ENCODE data around the gene TMEM82. TPM values are rescaled to one million over a fixed set of nuclear protein-coding genes. Genes with fewer than 3 reads are reported as not detected.
"Not testable (repeated sequence)": the region's sequence is repeated elsewhere in the genome, so short reads cannot be mapped to it uniquely, and the experiment has no call there.

Gene TMEM82
- not detected for total RNA-seq

GRCh38 chr1:15742339-15742801 is at the start of gene TMEM82:
TMEM82 (plus strand) TSS chr1:15742499; CDS start chr1:15742560, 61 bp downstream.
- H3K4me3 Mint-ChIP-seq, result no peak within 1 kb of the TSS
- no peak for ATAC-seq
- H3K36me3 Mint-ChIP-seq, result no peaks in the 10 kb centered on the region
- no peak for DNase-seq (ENCODE audit: low spot score)
- H3K27me3 Mint-ChIP-seq, result no peaks in the 10 kb centered on the region
- H3K4me1 Mint-ChIP-seq (ENCODE audit: low read depth in 2 of 2), result peaks cover 0 to 5% of the 10 kb centered on the region in 2 donors
- H3K9me3 Mint-ChIP-seq, result no peaks in the 10 kb centered on the region
- H3K27ac Mint-ChIP-seq, result no peak within 1 kb of the TSS

GRCh38 chr1:15693371-15693770 is 48.9 kb upstream of the TMEM82 start:
- DNase-seq (ENCODE audit: low spot score) (no peak), ATAC-seq (no peak)
- Mint-ChIP-seq H3K4me1 (ENCODE audit: low read depth in 2 of 2) (peaks cover 12 to 25% of the 10 kb centered on the region in 2 donors), H3K36me3 (no peaks in the 10 kb centered on the region), H3K9me3 (no peaks in the 10 kb centered on the region), H3K27me3 (no peaks in the 10 kb centered on the region), H3K4me3 (no peak overlapping the region), H3K27ac (no peak overlapping the region)

DNA sequence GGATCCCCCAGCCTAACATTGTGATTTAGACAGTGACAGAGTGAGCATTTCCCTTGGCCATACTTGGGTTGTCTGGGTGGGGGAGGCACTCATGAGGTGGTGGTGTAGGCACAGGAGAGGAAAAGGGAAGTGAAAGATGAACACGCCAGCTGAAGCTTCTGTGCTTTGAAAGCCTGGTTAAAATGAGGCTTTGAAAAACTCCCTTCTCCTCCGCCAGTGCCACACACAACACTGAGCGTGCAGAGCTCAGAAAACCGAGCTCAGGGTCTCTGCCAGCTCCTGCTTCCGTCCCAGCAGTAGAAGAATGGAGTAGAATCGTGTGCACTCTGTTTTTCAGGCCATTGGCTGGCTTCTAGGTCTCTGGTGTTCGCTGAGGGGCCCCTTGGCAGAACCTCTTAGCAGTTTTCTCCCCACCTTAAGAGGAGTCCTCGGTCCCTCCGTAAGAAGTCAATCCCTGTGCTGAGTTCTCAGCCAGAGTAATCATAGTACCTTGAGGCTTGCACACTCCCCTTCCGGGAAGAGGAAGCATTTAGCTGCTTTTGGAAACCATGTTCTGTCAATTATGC is 45.3 kb upstream of the TMEM82 start:
- ATAC-seq (peak; percentile 64 to 74), DNase-seq (ENCODE audit: low spot score) (no peak)
- Mint-ChIP-seq H3K27ac (peak overlapping the region; percentile 79 to 94), H3K9me3 (no peaks in the 10 kb centered on the region), H3K4me1 (ENCODE audit: low read depth in 2 of 2) (peaks cover 12 to 29% of the 10 kb centered on the region in 2 donors), H3K36me3 (no peaks in the 10 kb centered on the region), H3K4me3 (peak overlapping the region; percentile 70), H3K27me3 (no peaks in the 10 kb centered on the region)

DNA sequence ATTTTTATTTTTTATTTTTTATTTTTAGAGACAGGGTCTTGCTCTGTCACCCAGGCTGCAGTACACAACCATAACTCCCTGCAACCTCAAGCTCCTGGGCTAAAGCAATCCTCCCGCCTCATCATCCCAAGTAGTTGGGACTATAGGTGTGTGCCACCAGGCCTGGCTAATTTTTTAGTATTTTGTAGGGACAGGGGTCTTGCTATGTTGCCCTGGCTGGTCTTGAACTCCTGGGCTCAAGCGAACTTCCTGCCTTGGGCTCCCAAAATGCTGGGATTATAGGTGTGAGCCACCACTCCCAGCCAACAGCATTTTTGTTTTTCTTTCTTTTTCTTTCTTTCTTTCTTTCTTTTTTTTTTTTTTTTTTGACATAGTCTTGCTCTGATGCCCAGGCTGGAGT is 44.1 kb upstream of the TMEM82 start:
- no peak for DNase-seq (ENCODE audit: low spot score)
- Mint-ChIP-seq H3K27me3 (no peaks in the 10 kb centered on the region), H3K36me3 (no peaks in the 10 kb centered on the region), H3K4me3 (no peak overlapping the region), H3K27ac (no peak overlapping the region), H3K4me1 (ENCODE audit: low read depth in 2 of 2) (peaks cover 12 to 26% of the 10 kb centered on the region in 2 donors), H3K9me3 (no peaks in the 10 kb centered on the region)
- no peak for ATAC-seq

GRCh38 chr1:15699321-15699720 is 43.0 kb upstream of the TMEM82 start:
- not testable (repeated sequence) for ATAC-seq; H3K4me3 Mint-ChIP-seq; H3K36me3 Mint-ChIP-seq; H3K27ac Mint-ChIP-seq; H3K27me3 Mint-ChIP-seq; DNase-seq (ENCODE audit: low spot score); H3K9me3 Mint-ChIP-seq
- H3K4me1 Mint-ChIP-seq (ENCODE audit: low read depth in 2 of 2), result peaks cover 12 to 33% of the 10 kb centered on the region in 2 donors

- Mint-ChIP-seq H3K27me3 (no peaks in the 10 kb centered on the region), H3K4me3 (no peak overlapping the region), H3K36me3 (no peaks in the 10 kb centered on the region), H3K27ac (no peak overlapping the region), H3K9me3 (no peaks in the 10 kb centered on the region), H3K4me1 (ENCODE audit: low read depth in 2 of 2) (peaks cover 12 to 32% of the 10 kb centered on the region in 2 donors)
- ATAC-seq (no peak), DNase-seq (ENCODE audit: low spot score) (no peak)
Observed at GRCh38 chr1:15700508-15700907, 41.8 kb upstream of the TMEM82 start.

- Mint-ChIP-seq H3K4me3 (no peak overlapping the region), H3K4me1 (ENCODE audit: low read depth in 2 of 2) (peaks cover 11 to 32% of the 10 kb centered on the region in 2 donors), H3K27ac (no peak overlapping the region), H3K9me3 (no peaks in the 10 kb centered on the region), H3K27me3 (no peaks in the 10 kb centered on the region), H3K36me3 (no peaks in the 10 kb centered on the region)
- DNase-seq (ENCODE audit: low spot score), result no peak
- ATAC-seq, result no peak
Observed at GRCh38 chr1:15701784-15702183, 40.5 kb upstream of the TMEM82 start.

- Mint-ChIP-seq H3K36me3 (no peaks in the 10 kb centered on the region), H3K4me3 (no peak overlapping the region), H3K4me1 (ENCODE audit: low read depth in 2 of 2) (peaks cover 4 to 24% of the 10 kb centered on the region in 2 donors), H3K27me3 (no peaks in the 10 kb centered on the region), H3K9me3 (no peaks in the 10 kb centered on the region), H3K27ac (no peak overlapping the region)
- DNase-seq (ENCODE audit: low spot score), result no peak
- ATAC-seq, result no peak
Observed at GRCh38 chr1:15702722-15703550, 39.4 kb upstream of the TMEM82 start.

- DNase-seq (ENCODE audit: low spot score), result no peak
- H3K9me3 Mint-ChIP-seq, result no peaks in the 10 kb centered on the region
- no peaks in the 10 kb centered on the region for H3K36me3 Mint-ChIP-seq
- no peaks in the 10 kb centered on the region for H3K27me3 Mint-ChIP-seq
- H3K4me3 Mint-ChIP-seq, result no peak overlapping the region
- ATAC-seq, result no peak
- peaks cover 4 to 24% of the 10 kb centered on the region in 2 donors for H3K4me1 Mint-ChIP-seq (ENCODE audit: low read depth in 2 of 2)
- no peak overlapping the region for H3K27ac Mint-ChIP-seq
Observed at GRCh38 chr1:15703562-15703961, 38.7 kb upstream of the TMEM82 start.

- H3K27ac Mint-ChIP-seq, result no peak overlapping the region
- H3K36me3 Mint-ChIP-seq, result no peaks in the 10 kb centered on the region
- H3K4me3 Mint-ChIP-seq, result no peak overlapping the region
- DNase-seq (ENCODE audit: low spot score) (no peak), ATAC-seq (no peak)
- H3K9me3 Mint-ChIP-seq, result no peaks in the 10 kb centered on the region
- H3K27me3 Mint-ChIP-seq, result no peaks in the 10 kb centered on the region
- peaks cover 4 to 27% of the 10 kb centered on the region in 2 donors for H3K4me1 Mint-ChIP-seq (ENCODE audit: low read depth in 2 of 2)
Observed at GRCh38 chr1:15704526-15705183, 37.6 kb upstream of the TMEM82 start.

DNA sequence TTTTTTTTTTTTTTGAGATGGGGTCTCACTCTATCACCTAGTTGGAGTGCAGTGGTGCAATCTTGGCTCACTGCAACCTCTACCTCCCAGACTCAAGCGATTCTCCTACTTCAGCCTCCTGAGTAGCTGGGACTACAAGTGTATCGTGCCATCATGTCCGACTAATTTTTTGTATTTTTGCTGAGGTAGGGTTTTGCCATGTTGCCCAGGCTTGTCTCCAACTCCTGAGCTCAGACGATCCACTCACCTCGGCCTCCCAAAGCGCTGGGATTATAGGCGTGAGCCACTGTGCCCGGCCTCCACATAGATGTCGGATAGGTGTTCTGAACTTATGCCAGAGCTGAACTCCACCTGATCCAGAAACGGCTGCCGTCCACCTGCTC is 37.1 kb upstream of the TMEM82 start:
- Mint-ChIP-seq H3K36me3 (no peaks in the 10 kb centered on the region), H3K27me3 (no peaks in the 10 kb centered on the region), H3K4me1 (ENCODE audit: low read depth in 2 of 2) (peaks cover 4 to 27% of the 10 kb centered on the region in 2 donors), H3K4me3 (no peak overlapping the region), H3K27ac (no peak overlapping the region), H3K9me3 (no peaks in the 10 kb centered on the region)
- ATAC-seq (no peak), DNase-seq (ENCODE audit: low spot score) (no peak)

DNA sequence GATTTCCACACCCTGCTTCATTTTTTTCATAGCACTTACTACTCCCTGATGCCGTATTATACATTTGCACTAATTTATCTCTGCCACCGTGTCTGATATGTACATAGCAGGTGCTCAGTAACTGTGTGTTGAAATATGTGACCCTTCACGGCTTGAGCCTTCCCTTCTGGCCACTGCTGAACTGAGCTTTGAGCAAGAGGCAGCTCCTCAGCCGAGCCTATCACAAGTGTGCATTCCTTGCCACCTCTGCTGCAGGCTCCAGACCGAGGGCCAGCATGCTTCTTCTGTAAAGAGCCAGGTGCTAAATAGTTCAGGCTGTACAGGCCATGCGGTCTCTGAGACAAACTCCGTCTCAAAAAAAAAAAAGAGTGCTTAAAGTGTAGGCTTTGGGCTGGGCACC is 35.5 kb upstream of the TMEM82 start:
- no peaks in the 10 kb centered on the region for H3K36me3 Mint-ChIP-seq
- peaks cover 9 to 27% of the 10 kb centered on the region in 2 donors for H3K4me1 Mint-ChIP-seq (ENCODE audit: low read depth in 2 of 2)
- ATAC-seq, result no peak
- no peaks in the 10 kb centered on the region for H3K9me3 Mint-ChIP-seq
- no peak for DNase-seq (ENCODE audit: low spot score)
- H3K27ac Mint-ChIP-seq, result no peak overlapping the region
- no peak overlapping the region for H3K4me3 Mint-ChIP-seq
- no peaks in the 10 kb centered on the region for H3K27me3 Mint-ChIP-seq

DNA sequence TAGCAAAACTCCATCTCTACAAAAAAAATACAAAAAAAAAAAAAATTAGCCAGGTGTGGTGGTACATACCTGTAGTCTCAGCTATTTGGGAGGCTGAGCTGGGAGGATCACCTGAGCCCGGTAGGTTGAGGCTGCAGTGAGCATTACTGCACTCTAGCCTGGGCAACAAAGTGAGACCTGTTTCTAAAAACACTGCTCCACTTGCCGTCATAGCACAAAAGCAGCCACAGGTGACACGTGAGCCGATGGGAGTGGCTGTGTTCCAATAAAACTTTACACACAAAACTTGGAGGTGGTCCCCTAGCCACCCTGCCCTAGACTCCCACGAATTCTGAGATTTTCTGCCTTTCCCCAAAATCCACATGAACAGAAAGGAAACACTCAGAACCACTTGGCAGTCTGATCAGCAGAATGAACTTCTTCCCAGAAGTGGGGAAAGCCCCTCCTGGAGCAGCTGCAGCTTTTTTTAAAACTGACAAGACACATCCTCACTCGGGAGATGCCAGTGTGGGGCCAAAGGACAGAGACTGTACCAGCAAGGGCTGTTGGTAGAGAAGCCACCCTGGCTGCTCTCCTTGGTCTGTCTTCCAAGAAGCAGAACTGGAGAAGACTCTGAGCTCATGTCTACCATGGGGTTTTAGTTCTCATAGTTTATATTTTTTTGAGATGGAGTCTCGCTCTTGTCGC is 34.9 kb upstream of the TMEM82 start:
- no peaks in the 10 kb centered on the region for H3K9me3 Mint-ChIP-seq

More for the DNA sequence above, 34.9 kb upstream of the TMEM82 start:
- no peak for DNase-seq (ENCODE audit: low spot score)
- H3K27ac Mint-ChIP-seq, result no peak overlapping the region
- no peaks in the 10 kb centered on the region for H3K27me3 Mint-ChIP-seq
- no peak overlapping the region for H3K4me3 Mint-ChIP-seq
- no peak for ATAC-seq
- H3K36me3 Mint-ChIP-seq, result no peaks in the 10 kb centered on the region
- peaks cover 9 to 29% of the 10 kb centered on the region in 2 donors for H3K4me1 Mint-ChIP-seq (ENCODE audit: low read depth in 2 of 2)

Measured in natural killer cell treated with Interleukin-12 subunit alpha and Interleukin-12 subunit beta and Interleukin-15 and Interleukin-18, amount 100 ng/mL, for 72 hours (primary cell).